Activated T-helper 2 cell treated with anti-CD3 and anti-CD28 coated beads, Interferon-gamma antibody, Interleukin-2, Interleukin-4, amounts not matched to agents 10 μg/mL and 5 μg/mL and 100 μg/mL, durations not matched to agents 14 hours and 24 hours and 36 hours (primary cell): ENCODE measurements around the gene YIF1A. TPM values are rescaled to one million over a fixed set of nuclear protein-coding genes. Genes with fewer than 3 reads are reported as not detected.
"Not testable (repeated sequence)": the region's sequence is repeated elsewhere in the genome, so short reads cannot be mapped to it uniquely, and the experiment has no call there.

ENCODE experiments used
- DNase-seq: peaks from one replicate; pipeline ENCODE4 v3.0.0; 2021; ENCODE audit warnings: low spot score
- H3K27ac Mint-ChIP-seq: one replicate; pipeline ENCODE4 v1.8.0; 2021; ENCODE audit warnings: mixed read lengths
- H3K27me3 Mint-ChIP-seq: one replicate; pipeline ENCODE4 v1.8.0; 2021; ENCODE audit warnings: low read depth, mixed read lengths
- H3K36me3 Mint-ChIP-seq: one replicate; pipeline ENCODE4 v1.8.0; 2021; ENCODE audit warnings: low read depth, mixed read lengths
- H3K4me1 Mint-ChIP-seq: one replicate; pipeline ENCODE4 v1.8.0; 2021; ENCODE audit warnings: low read depth, mixed read lengths
- H3K4me3 Mint-ChIP-seq: one replicate; pipeline ENCODE4 v1.8.0; 2021; ENCODE audit warnings: low read depth, mild to moderate bottlenecking, moderate library complexity, mixed read lengths
- H3K9me3 Mint-ChIP-seq: one replicate; pipeline ENCODE4 v1.8.0; 2021; ENCODE audit warnings: mixed read lengths
- intact Hi-C: fragments of 100-400 bp; cut with micrococcal nuclease; formaldehyde crosslinking; loops from one replicate; pipeline ENCODE4 v1.15.1; 2023
- total RNA-seq: library from RNA; stranded (reverse); gene quantifications from 2 replicates; pipeline ENCODE4 v1.2.3, GENCODE V29; 2022

YIF1A gene
- total RNA-seq, 1 donor from 2014 or later: 78.9 TPM

DNA sequence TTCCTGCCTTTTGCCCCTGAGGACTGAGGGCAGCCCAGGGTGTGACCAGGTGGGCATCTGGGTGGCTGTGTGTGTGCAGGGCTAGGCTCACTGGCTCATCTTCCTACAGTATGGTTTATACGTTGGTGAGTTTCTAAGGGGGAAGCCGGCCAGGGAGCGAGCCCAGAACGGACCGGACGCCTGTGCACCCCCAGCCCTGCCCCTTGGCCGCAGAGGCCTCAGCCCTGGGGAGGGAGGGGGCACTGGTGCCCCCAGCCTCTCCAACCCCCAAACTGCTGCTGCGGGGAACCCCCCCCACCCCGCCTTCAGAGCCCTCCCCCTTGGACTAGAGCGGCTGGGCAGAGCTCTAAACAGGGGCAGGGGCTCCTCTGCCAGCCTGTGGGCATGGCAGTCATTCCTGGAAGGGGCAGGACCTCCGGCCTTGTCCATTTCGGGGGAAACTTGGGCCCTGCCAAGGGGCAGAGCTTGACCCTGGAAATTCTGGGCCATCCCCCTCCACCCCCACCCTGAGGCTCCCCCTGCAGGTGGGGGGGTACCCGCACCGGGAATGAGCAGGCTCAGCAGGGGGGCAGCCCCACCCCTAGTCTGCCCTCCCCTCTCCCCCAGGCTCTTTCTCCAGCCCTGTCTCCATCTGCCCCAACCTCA is 5.4 kb downstream of the YIF1A start:
- H3K27ac Mint-ChIP-seq: no peak overlapping the region
- H3K27me3 Mint-ChIP-seq: peaks cover 14% of the 10 kb centered on the region
- peaks cover 25% of the 10 kb centered on the region for H3K4me1 Mint-ChIP-seq
- H3K9me3 Mint-ChIP-seq: no peaks in the 10 kb centered on the region
- H3K4me3 Mint-ChIP-seq: no peak overlapping the region
- peaks cover 3% of the 10 kb centered on the region for H3K36me3 Mint-ChIP-seq
- no peak for DNase-seq
- intact Hi-C loops: no loop called here

DNA sequence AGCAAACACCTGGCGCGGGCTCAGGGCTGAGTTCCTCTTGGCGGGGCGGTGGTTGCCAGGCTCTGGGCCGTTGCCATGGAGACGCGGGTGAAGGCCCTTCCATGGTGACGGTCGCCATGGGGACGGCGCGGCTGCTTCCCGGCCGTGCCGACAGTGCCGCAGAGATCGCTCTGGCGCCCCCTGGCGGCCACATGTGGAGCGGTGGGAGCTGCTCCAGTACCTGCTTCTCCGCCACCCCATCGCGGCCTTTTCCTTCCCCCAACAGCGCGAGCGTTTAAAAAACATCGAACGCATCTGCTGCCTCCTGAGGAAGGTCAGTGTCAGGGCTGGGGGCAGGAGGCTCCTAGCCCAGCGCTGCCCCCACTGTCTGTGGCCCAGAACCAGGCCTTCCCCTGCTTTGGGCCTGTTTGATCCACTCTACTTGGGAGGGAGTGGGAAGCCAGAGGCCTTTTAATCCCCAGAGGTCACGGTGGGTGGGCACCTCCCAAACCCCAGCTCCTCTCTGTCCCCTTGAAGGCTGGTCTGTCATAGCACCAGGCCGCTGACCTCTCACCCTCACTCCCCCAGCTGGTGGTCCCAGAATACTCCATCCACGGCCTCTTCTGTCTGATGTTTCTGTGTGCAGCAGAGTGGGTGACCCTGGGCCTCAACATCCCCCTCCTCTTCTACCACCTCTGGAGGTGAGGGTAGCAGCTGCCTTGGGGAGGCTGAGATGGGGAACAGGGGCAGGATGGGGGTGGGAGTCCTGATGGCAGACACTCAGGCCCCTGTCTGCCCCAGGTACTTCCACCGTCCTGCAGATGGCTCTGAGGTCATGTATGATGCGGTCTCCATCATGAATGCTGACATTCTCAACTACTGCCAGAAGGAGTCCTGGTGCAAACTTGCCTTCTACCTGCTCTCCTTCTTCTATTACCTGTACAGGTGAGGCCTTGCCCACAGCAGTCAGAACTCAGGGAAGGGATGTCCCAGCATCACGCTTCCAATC is 6.2 kb downstream of the YIF1A start:
- intact Hi-C loops: loop anchor here (1.0 kb wide), 1 partner anchor 60 kb away; no protein-coding TSS in a partner anchor
- peak; percentile 97 for DNase-seq
- no peaks in the 10 kb centered on the region for H3K9me3 Mint-ChIP-seq
- H3K4me1 Mint-ChIP-seq: peaks cover 26% of the 10 kb centered on the region
- peaks cover 14% of the 10 kb centered on the region for H3K27me3 Mint-ChIP-seq
- no peak overlapping the region for H3K4me3 Mint-ChIP-seq
- H3K36me3 Mint-ChIP-seq: peaks cover 3% of the 10 kb centered on the region
- H3K27ac Mint-ChIP-seq: no peak overlapping the region

DNA sequence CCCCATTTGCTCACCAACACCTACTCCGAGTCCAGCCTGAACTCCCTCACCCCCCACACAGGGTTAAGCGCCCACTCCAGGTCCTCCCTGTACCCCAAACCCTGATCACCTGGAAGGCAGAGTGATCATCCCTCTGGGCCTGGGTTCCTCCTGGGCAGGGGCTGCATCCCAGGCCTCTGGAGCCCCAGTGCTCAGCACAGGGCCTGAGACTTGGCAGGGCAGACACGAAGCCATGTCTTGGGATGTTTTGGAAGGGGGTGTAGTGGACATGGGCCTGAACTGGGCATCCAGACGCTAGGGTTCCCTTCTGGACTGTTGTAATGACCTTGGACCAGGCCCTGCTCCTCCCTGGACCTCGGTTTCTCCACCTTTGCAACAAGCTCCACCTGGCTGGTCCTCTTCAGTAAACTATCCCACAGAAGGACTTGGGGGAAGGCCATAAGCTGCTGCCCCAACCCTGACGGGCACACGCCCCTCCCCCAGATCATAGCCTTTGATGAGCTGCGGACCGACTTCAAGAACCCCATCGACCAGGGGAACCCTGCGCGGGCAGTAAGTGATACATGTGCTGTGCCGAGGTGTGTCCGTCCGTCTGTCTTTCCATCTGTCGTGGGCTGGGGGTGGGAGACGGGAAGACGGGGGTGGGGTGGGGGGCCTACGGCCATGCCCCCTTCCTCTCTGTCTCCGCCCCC is 7.0 kb downstream of the YIF1A start:
- peaks cover 22% of the 10 kb centered on the region for H3K4me1 Mint-ChIP-seq
- H3K9me3 Mint-ChIP-seq: no peaks in the 10 kb centered on the region
- no peak for DNase-seq
- H3K36me3 Mint-ChIP-seq: peaks cover 6% of the 10 kb centered on the region
- H3K27me3 Mint-ChIP-seq: peaks cover 14% of the 10 kb centered on the region
- no peak overlapping the region for H3K27ac Mint-ChIP-seq
- no peak overlapping the region for H3K4me3 Mint-ChIP-seq
- intact Hi-C loops: loop anchor here (1.0 kb wide), 1 partner anchor 60 kb away; no protein-coding TSS in a partner anchor

DNA sequence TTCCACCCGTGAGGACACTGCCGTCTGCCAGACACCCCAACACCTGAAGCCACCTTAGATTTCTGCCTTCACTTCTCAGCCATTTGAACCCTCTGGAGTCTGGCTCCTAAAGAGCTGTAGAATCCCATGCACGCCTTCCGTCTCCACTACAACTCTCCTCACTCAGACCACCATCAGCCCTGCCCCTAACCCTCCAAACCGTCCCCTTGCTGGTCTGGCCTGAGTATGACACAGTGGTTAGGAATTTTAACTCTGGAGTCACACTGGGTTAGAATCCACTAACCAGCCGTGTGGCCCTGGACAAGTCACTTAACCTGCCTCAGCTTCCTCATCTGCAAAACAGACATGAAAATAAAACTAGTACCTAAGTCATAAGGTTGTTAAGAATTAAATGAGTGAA is 7.9 kb downstream of the YIF1A start:
- no peak overlapping the region for H3K27ac Mint-ChIP-seq
- intact Hi-C loops: no loop called here
- peaks cover 14% of the 10 kb centered on the region for H3K27me3 Mint-ChIP-seq
- no peaks in the 10 kb centered on the region for H3K9me3 Mint-ChIP-seq
- DNase-seq: no peak
- peaks cover 21% of the 10 kb centered on the region for H3K4me1 Mint-ChIP-seq
- peaks cover 9% of the 10 kb centered on the region for H3K36me3 Mint-ChIP-seq
- no peak overlapping the region for H3K4me3 Mint-ChIP-seq

DNA sequence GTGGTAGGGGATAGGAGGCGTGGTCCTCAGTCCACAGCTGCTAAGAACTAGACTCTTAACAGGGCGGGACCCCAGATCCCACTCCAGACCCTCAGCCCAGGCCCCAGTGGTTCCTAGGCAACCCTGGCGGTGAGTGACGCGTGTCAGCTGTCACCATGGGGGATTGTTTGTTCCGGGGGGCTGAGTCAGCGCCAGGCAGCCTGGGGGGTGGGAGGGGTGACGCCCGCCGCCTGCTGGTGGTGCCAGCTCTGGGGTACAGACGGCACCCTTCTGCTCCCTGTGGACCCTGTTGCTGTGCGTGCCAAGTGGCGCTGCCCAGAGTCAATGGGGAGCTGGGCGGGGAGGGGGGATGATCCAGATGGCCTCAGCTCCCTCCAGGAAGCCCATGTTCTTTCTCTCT is 8.5 kb downstream of the YIF1A start:
- no peak overlapping the region for H3K4me3 Mint-ChIP-seq
- H3K27me3 Mint-ChIP-seq: peaks cover 14% of the 10 kb centered on the region
- no peak for DNase-seq
- no peak overlapping the region for H3K27ac Mint-ChIP-seq
- peaks cover 12% of the 10 kb centered on the region for H3K36me3 Mint-ChIP-seq
- no peaks in the 10 kb centered on the region for H3K9me3 Mint-ChIP-seq
- intact Hi-C loops: no loop called here
- peaks cover 21% of the 10 kb centered on the region for H3K4me1 Mint-ChIP-seq

DNA sequence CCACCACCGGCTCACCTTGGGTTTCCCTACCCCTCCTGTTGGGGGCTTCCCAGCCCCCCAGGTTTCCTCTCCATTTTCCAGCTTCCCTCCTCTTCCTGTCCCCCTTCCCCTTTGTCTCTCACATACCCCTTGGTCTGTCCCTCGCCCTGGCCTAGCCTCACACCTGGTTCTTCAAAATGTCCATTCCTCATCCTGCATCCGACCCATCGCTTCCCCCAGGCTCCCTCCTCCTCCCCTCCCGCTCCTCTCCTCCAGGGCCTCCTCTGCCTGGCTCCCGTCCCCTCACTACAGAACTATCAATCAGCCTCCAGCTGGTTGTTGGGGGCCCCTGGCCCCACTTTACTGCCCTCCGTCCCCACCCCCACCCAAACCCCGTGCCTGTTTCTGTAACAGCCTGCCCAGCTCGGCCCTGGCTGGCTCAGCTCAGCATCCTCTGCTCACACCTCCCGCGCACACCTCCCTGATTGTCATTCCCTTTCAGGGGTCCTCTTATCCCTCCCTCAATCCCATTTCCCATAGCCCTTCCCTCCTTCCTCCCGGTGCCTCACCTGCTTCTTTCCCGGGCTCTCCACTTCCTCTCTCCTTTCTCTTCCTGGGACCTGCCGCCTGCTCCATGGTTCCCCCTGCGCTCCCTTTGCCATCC is 9.7 kb downstream of the YIF1A start:
- Mint-ChIP-seq H3K36me3 (peaks cover 25% of the 10 kb centered on the region), H3K4me1 (peaks cover 21% of the 10 kb centered on the region), H3K4me3 (peak overlapping the region; percentile 55), H3K9me3 (no peaks in the 10 kb centered on the region), H3K27me3 (peaks cover 14% of the 10 kb centered on the region), H3K27ac (no peak overlapping the region)
- no peak for DNase-seq
- intact Hi-C loops: no loop called here

DNA sequence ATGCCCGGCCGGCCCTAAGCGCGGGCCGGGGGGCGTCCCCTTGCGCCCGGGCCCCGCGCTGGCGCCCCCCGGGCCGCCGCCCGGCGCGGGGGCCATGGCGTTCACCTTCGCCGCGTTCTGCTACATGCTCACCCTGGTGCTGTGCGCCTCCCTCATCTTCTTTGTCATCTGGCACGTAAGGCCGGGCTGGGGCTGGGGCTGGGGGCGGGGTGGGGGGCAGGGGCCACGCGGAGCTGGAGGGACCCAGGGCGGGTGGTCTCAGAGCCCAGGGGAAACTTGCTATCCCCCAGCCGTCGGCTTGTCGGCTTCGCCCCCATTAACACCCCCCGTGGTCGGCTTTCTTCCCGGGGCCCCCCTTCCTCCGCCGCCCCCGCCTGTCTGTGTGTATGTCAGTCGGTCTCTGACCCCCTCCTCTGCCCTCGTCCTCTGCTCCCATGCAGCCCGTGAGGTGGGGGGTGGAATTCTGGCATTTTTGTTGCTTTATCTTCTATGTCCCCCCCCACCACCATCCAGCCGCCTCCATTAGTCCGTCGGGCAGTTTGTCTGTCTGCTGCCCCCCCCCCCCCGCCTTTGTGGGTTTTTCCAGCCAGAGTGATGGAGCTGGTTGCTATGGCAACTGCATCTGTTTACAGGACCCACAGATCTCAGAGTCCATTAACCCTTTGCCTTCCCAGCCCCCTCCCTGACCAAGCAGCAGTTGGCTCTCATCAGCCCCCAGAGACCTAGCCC is 10.4 kb downstream of the YIF1A start:
- Mint-ChIP-seq H3K27me3 (peaks cover 14% of the 10 kb centered on the region), H3K4me1 (peaks cover 21% of the 10 kb centered on the region), H3K36me3 (peaks cover 30% of the 10 kb centered on the region), H3K9me3 (no peaks in the 10 kb centered on the region), H3K27ac (no peak overlapping the region), H3K4me3 (peak overlapping the region; percentile 68)
- intact Hi-C loops: no loop called here
- no peak for DNase-seq

DNA sequence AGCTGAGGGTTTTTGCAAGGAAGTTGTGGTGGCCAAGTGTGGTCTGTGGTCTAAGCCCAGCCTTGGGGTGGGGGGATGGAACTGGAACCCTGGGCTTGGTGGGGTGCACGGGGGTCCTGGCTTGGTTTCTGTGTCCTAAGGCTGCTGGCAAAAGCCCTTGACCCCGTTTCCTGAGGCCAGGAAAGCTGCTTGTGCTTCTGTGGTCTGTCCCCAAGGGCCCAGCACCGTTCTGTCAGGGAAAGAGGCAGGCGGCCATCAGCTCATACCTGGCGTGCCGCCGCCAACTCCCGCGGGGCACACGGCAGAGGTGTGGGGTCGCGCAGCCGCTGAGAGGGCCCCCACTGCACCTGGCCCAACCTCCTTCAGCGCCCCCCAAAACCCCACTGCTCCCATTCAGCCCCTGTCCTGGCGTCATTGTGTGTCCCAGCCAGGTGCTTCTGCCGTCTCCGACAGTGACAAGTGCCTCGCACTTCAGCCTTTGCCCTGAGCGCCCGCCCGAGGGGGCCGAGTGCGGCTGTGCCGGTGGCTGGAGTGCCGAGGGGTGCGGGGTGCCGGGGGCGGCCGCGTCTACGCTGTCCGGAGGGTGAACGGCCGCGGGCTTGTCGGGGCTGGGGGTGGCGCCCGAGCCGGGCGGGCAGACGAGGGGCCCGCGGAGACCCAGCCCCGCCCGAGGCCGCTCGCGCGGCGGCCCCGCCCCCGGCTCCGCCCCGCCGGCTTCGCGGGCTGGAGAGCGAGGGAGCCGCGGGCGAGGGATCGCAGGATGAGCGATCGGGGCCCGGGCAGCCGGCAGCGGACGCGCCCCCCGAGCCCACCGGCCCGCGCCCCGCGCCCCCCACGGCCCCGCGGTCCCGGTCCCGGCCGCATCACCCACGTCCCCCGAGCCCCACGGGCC is 11.2 kb downstream of the YIF1A start, which contains the start of gene CNIH2:
TSS of gene CNIH2 (plus strand) at position 705 of the 892 bp plus-strand sequence. CDS start 282 bp downstream, outside the sequence.
- intact Hi-C loops: no loop called here
- Mint-ChIP-seq H3K27me3 (peaks cover 14% of the 10 kb centered on the region), H3K4me1 (peaks cover 16% of the 10 kb centered on the region), H3K27ac (no peak within 1 kb of the TSS), H3K4me3 (peak within 1 kb of the TSS; percentile 68), H3K36me3 (peaks cover 38% of the 10 kb centered on the region), H3K9me3 (no peaks in the 10 kb centered on the region)
- peak; percentile 41 for DNase-seq

DNA sequence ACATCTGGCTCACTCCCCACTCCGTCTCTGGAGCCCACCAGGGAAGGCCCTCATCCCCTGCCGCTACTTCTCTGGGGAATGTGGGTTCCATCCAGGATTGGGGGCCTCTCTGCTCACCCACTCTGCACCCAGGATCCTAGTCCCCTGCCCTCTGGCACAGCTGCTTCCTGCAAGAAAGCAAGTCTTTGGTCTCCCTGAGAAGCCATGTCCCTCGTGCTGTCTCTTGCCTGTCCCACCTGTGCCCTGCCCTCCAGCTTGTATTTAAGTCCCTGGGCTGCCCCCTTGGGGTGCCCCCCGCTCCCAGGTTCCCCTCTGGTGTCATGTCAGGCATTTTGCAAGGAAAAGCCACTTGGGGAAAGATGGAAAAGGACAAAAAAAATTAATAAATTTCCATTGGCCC is 11.9 kb downstream of the YIF1A start:
- Mint-ChIP-seq H3K4me1 (peaks cover 12% of the 10 kb centered on the region), H3K36me3 (peaks cover 45% of the 10 kb centered on the region), H3K27me3 (peaks cover 14% of the 10 kb centered on the region)
- H3K4me3 Mint-ChIP-seq, intact Hi-C loops, DNase-seq, H3K9me3 Mint-ChIP-seq, H3K27ac Mint-ChIP-seq: not testable (repeated sequence)

DNA sequence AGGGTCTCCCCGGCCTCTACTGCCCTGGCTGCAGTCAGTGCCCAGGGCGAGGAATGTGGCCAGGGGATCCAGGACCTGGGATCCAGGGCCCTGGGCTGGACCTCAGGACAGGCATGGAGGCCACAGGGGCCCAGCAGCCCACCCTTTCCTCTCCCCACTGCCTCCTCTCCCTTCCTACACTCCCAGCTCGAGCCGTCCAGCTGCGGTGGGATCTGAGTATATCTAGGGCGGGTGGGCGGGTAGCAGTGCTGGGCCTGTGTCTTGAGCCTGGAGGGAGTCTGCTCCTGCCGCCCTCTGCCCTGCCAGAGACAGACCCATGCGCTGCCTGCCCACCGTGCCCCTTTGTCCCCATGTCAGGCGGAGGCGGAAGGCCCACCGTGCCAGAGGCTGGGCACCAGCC is 12.3 kb downstream of the YIF1A start:
- H3K36me3 Mint-ChIP-seq: peaks cover 49% of the 10 kb centered on the region

DNA sequence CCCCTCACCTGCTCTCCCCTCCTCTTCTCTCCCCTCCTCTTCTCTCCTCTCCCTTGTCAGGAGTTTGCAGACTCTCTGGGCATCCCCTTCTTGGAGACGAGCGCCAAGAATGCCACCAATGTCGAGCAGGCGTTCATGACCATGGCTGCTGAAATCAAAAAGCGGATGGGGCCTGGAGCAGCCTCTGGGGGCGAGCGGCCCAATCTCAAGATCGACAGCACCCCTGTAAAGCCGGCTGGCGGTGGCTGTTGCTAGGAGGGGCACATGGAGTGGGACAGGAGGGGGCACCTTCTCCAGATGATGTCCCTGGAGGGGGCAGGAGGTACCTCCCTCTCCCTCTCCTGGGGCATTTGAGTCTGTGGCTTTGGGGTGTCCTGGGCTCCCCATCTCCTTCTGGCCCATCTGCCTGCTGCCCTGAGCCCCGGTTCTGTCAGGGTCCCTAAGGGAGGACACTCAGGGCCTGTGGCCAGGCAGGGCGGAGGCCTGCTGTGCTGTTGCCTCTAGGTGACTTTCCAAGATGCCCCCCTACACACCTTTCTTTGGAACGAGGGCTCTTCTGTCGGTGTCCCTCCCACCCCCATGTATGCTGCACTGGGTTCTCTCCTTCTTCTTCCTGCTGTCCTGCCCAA is 12.8 kb downstream of the YIF1A start:
- intact Hi-C loops: no loop called here
- H3K27me3 Mint-ChIP-seq: peaks cover 14% of the 10 kb centered on the region
- DNase-seq: no peak
- H3K4me1 Mint-ChIP-seq: peaks cover 11% of the 10 kb centered on the region
- peaks cover 50% of the 10 kb centered on the region for H3K36me3 Mint-ChIP-seq
- H3K9me3 Mint-ChIP-seq: no peaks in the 10 kb centered on the region
- no peak overlapping the region for H3K27ac Mint-ChIP-seq
- no peak overlapping the region for H3K4me3 Mint-ChIP-seq

More for the DNA sequence above, 12.3 kb downstream of the YIF1A start:
- peaks cover 11% of the 10 kb centered on the region for H3K4me1 Mint-ChIP-seq
- H3K27ac Mint-ChIP-seq, H3K9me3 Mint-ChIP-seq, DNase-seq, H3K4me3 Mint-ChIP-seq, intact Hi-C loops: not testable (repeated sequence)
- H3K27me3 Mint-ChIP-seq: peaks cover 14% of the 10 kb centered on the region
